GM23338 (cell line): ENCODE results near the gene NPEPPS. TPM values are rescaled to one million over a fixed set of nuclear protein-coding genes. Genes with fewer than 3 reads are reported as not detected.
A peak's percentile ranks its signal among the peaks of the same experiment; 100 is the strongest.
"Not testable (repeated sequence)": the region's sequence is repeated elsewhere in the genome, so short reads cannot be mapped to it uniquely, and the experiment has no call there.

Source experiments
- ATAC-seq: fragments of 200-7000 bp; cut with Tn5 transposase; 3 replicates; pipeline ENCODE4 v1.9.1; 2020
- DNase-seq: peaks from one replicate; pipeline ENCODE4 v3.0.0-alpha.2; 2015; ENCODE audit warnings: low spot score
- H2AFZ ChIP-seq: fragments of 200-600 bp; sonication (generic); 2 replicates; pipeline ENCODE4 v1.8.0; 2016; ENCODE audit warnings: antibody characterized with exemption, mild to moderate bottlenecking, moderate library complexity
- H3F3A ChIP-seq: fragments of 200-600 bp; sonication (generic); replicated peaks from 2 replicates; pipeline ENCODE4 v1.8.0; 2017; ENCODE audit warnings: antibody characterized with exemption, mixed run types, low read depth
- H3K27ac ChIP-seq: fragments of 200-600 bp; sonication (generic); 2 replicates; pipeline ENCODE4 v1.6.1; 2016; ENCODE audit warnings: low read depth
- H3K27me3 ChIP-seq: fragments of 200-600 bp; sonication (generic); 2 replicates; pipeline ENCODE4 v1.8.0; 2016; ENCODE audit warnings: mild to moderate bottlenecking, mixed run types, moderate library complexity; ENCODE audit not compliant: insufficient read depth
- H3K36me3 ChIP-seq: fragments of 200-600 bp; sonication (generic); 2 replicates; pipeline ENCODE4 v1.8.0; 2016; ENCODE audit warnings: mild to moderate bottlenecking; ENCODE audit not compliant: insufficient read depth
- H3K4me1 ChIP-seq: fragments of 200-600 bp; sonication (generic); 2 replicates; pipeline ENCODE4 v1.8.0; 2016; ENCODE audit warnings: mild to moderate bottlenecking, moderate library complexity; ENCODE audit not compliant: insufficient read depth
- H3K4me2 ChIP-seq: fragments of 200-600 bp; sonication (generic); 2 replicates; pipeline ENCODE4 v1.7.1; 2017; ENCODE audit warnings: mixed run types
- H3K4me3 ChIP-seq: fragments of 200-600 bp; sonication (generic); 2 replicates; pipeline ENCODE4 v1.6.1; 2016; ENCODE audit warnings: mixed run types
- H3K79me2 ChIP-seq: fragments of 200-600 bp; sonication (generic); replicated peaks from 2 replicates; pipeline ENCODE4 v1.8.0; 2017; ENCODE audit warnings: mild to moderate bottlenecking; ENCODE audit not compliant: insufficient read depth
- H3K9me2 ChIP-seq: fragments of 200-600 bp; sonication (generic); 2 replicates; pipeline ENCODE4 v1.8.0; 2017; ENCODE audit not compliant: insufficient read depth
- H4K20me1 ChIP-seq: fragments of 200-600 bp; sonication (generic); replicated peaks from 2 replicates; pipeline ENCODE4 v1.8.0; 2017; ENCODE audit warnings: mild to moderate bottlenecking; ENCODE audit not compliant: insufficient read depth
- H3K27ac Mint-ChIP-seq: 2 replicates; pipeline ENCODE4 v1.8.0; 2020; ENCODE audit warnings: inconsistent platforms, mild to moderate bottlenecking, moderate library complexity, mixed read lengths
- H3K27me3 Mint-ChIP-seq: 3 replicates; pipeline ENCODE4 v1.8.0; 2022; ENCODE audit warnings: low read depth, mild to moderate bottlenecking, moderate library complexity, mixed read lengths, inconsistent platforms; ENCODE audit not compliant: insufficient read depth, poor library complexity
- H3K36me3 Mint-ChIP-seq: 3 replicates; pipeline ENCODE4 v1.8.0; 2021; ENCODE audit warnings: low read depth, mild to moderate bottlenecking, inconsistent platforms, moderate library complexity, mixed read lengths
- H3K4me1 Mint-ChIP-seq: 3 replicates; pipeline ENCODE4 v1.8.0; 2020; ENCODE audit warnings: mild to moderate bottlenecking, inconsistent platforms, mixed read lengths
- H3K4me3 Mint-ChIP-seq: 3 replicates; pipeline ENCODE4 v1.8.0; 2021; ENCODE audit warnings: moderate library complexity, mild to moderate bottlenecking, inconsistent platforms, mixed read lengths
- H3K9me3 Mint-ChIP-seq: 3 replicates; pipeline ENCODE4 v1.8.0; 2020; ENCODE audit warnings: moderate library complexity, mild to moderate bottlenecking, inconsistent platforms, mixed read lengths
- polyA plus RNA-seq: library from polyadenylated mRNA; unstranded; fragments of >200 nt; fragmentation: Nextera tagmentation; extraction: Ambion mirVana; gene quantifications from 2 replicates; pipeline ENCODE4 v1.2.1, GENCODE V29; 2016
- total RNA-seq: library from RNA; depleted of rRNA; stranded (reverse); fragments of >200 nt; shearing (Covaris generic); gene quantifications from 2 replicates; pipeline ENCODE4 v1.2.3, GENCODE V29; 2014

Gene NPEPPS
- total and polyA plus RNA-seq, 2 experiments from 2014 or later, result 91.5 to 113 TPM

DNA sequence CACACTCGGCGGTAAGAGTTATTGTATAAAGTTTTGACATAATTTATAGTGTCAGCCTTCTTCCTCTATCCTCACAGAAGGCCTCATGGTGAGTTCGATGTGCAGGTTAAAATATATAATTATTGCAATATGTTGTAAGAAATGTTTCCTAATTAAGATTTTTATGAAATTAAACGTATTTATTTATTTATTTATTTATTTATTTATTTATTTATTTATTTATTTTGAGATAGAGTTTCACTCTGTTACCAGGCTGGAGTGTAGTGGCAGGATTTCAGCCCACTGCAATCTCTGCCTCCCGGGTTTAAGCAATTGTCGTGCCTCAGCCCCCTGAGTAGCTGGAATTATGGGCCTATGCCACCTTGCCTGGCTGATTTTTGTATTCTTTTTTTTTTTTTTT is 13.4 kb downstream of the NPEPPS start:
- H3K4me3 Mint-ChIP-seq, ATAC-seq, H3K27ac Mint-ChIP-seq, H3K9me2 ChIP-seq, H3F3A ChIP-seq, H2AFZ ChIP-seq, H3K36me3 ChIP-seq, H3K4me2 ChIP-seq, H3K9me3 Mint-ChIP-seq, H3K4me1 Mint-ChIP-seq, H3K4me3 ChIP-seq, H4K20me1 ChIP-seq, H3K27ac ChIP-seq, H3K4me1 ChIP-seq, H3K27me3 Mint-ChIP-seq, DNase-seq, H3K27me3 ChIP-seq: not testable (repeated sequence)
- H3K79me2 ChIP-seq, result peaks cover 36% of the 10 kb centered on the region
- H3K36me3 Mint-ChIP-seq, result peaks cover 22% of the 10 kb centered on the region; the same call in 2 of the 3 replicates

DNA sequence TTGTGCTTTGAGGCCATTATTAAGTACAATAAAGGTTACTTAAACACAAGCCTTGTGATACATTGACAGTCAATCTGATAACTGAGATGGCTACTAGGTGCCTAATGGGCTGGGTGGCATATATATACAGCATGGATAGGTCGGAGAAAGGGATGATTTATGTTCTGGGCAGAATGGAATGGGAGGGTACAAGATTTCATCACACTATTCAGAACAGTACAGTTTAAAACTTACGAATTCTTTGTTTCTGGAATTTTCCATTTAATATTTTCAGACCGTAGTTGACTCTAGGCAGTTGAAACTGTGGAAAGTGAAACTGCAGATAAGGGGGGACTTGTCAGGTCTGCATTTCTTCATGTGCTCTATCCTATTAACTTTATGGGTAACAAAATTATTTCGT is 23.8 kb downstream of the NPEPPS start:
- H3K9me2 ChIP-seq, H3K4me2 ChIP-seq, H3K4me1 ChIP-seq, DNase-seq, H3K4me3 ChIP-seq, H3K27ac Mint-ChIP-seq, H2AFZ ChIP-seq, H3K9me3 Mint-ChIP-seq, H3K27me3 ChIP-seq, H3F3A ChIP-seq, H3K36me3 ChIP-seq, H4K20me1 ChIP-seq, H3K27ac ChIP-seq, ATAC-seq, H3K4me1 Mint-ChIP-seq, H3K27me3 Mint-ChIP-seq, H3K4me3 Mint-ChIP-seq: not testable (repeated sequence)
- H3K79me2 ChIP-seq, result peaks cover 21% of the 10 kb centered on the region; the same call in 1 of the 2 replicates
- H3K36me3 Mint-ChIP-seq, result peaks cover 23% of the 10 kb centered on the region; the same call in 2 of the 3 replicates

DNA sequence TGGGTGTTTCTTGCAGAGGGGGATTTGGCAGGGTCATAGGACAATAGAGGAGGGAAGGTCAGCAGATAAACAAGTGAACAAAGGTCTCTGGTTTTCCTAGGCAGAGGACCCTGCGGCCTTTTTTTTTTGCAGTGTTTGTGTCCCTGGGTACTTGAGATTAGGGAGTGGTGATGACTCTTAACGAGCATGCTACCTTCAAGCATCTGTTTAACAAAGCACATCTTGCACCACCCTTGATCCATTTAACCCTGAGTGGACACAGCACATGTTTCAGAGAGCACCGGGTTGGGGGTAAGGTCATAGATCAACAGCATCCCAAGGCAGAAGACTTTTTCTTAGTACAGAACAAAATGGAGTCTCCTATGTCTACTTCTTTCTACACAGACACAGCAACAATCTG is 25.2 kb downstream of the NPEPPS start:
- H3K4me1 ChIP-seq, H3K4me1 Mint-ChIP-seq, H3K27ac Mint-ChIP-seq, H3K9me3 Mint-ChIP-seq, H3F3A ChIP-seq, H3K27me3 ChIP-seq, H3K4me3 ChIP-seq, DNase-seq, H3K36me3 ChIP-seq, H3K4me2 ChIP-seq, H3K27me3 Mint-ChIP-seq, H3K27ac ChIP-seq, H3K4me3 Mint-ChIP-seq, H4K20me1 ChIP-seq, H2AFZ ChIP-seq, ATAC-seq, H3K9me2 ChIP-seq: not testable (repeated sequence)
- peaks cover 19% of the 10 kb centered on the region for H3K79me2 ChIP-seq
- peaks cover 17% of the 10 kb centered on the region; the same call in 2 of the 3 replicates for H3K36me3 Mint-ChIP-seq

GRCh38 chr17:47560517-47561043 is 29.7 kb downstream of the NPEPPS start:
- not testable (repeated sequence) for ATAC-seq, H3K4me1 ChIP-seq, H3F3A ChIP-seq, H3K36me3 ChIP-seq, H3K27me3 ChIP-seq, H2AFZ ChIP-seq, H3K27me3 Mint-ChIP-seq, H3K9me2 ChIP-seq, H3K4me1 Mint-ChIP-seq, DNase-seq, H3K4me3 Mint-ChIP-seq, H3K27ac ChIP-seq, H3K4me3 ChIP-seq, H3K4me2 ChIP-seq, H4K20me1 ChIP-seq, H3K27ac Mint-ChIP-seq, H3K9me3 Mint-ChIP-seq
- H3K36me3 Mint-ChIP-seq, result peaks cover 13% of the 10 kb centered on the region; the same call in 1 of the 3 replicates
- H3K79me2 ChIP-seq, result peaks cover 12% of the 10 kb centered on the region

- not testable (repeated sequence) for H3K27me3 ChIP-seq, H3K27me3 Mint-ChIP-seq, H3K4me1 Mint-ChIP-seq, DNase-seq, H2AFZ ChIP-seq, H3K36me3 ChIP-seq, H4K20me1 ChIP-seq, H3K9me3 Mint-ChIP-seq, H3K9me2 ChIP-seq, H3F3A ChIP-seq, H3K27ac Mint-ChIP-seq, H3K4me2 ChIP-seq, H3K4me3 Mint-ChIP-seq, H3K36me3 Mint-ChIP-seq, H3K27ac ChIP-seq, H3K4me3 ChIP-seq, H3K4me1 ChIP-seq
- peaks cover 13% of the 10 kb centered on the region for H3K79me2 ChIP-seq
- peak; percentile 40; the same call in 2 of the 3 replicates for ATAC-seq
Measured at GRCh38 chr17:47561698-47562405, 30.9 kb downstream of the NPEPPS start.

GRCh38 chr17:47562406-47562705 is 31.4 kb downstream of the NPEPPS start:
- not testable (repeated sequence) for H2AFZ ChIP-seq, H3K27ac Mint-ChIP-seq, H3K9me2 ChIP-seq, H3K36me3 Mint-ChIP-seq, H3K36me3 ChIP-seq, H3K27ac ChIP-seq, H3K9me3 Mint-ChIP-seq, ATAC-seq, H3K4me3 Mint-ChIP-seq, DNase-seq, H3F3A ChIP-seq, H3K4me3 ChIP-seq, H4K20me1 ChIP-seq, H3K4me2 ChIP-seq, H3K27me3 Mint-ChIP-seq, H3K4me1 Mint-ChIP-seq, H3K4me1 ChIP-seq, H3K27me3 ChIP-seq
- H3K79me2 ChIP-seq, result peaks cover 15% of the 10 kb centered on the region
